Vagina (tissue), 2 donors: ENCODE results near the gene HAVCR1. TPM values are rescaled to one million over a fixed set of nuclear protein-coding genes. Genes with fewer than 3 reads are reported as not detected.

Experiments used
- DNase-seq, 2 donors: peaks; one replicate each; pipeline ENCODE4 v3.0.0-alpha.2; 2017; ENCODE audit errors: extremely low spot score in 2 of 2
- H3K27ac ChIP-seq: fragments of 200-600 bp; sonication (generic); one replicate; pipeline ENCODE4 v1.5.1; 2019
- H3K27me3 ChIP-seq: fragments of 200-600 bp; sonication (generic); one replicate; pipeline ENCODE4 v1.5.1; 2019
- H3K36me3 ChIP-seq, 2 donors: fragments of 200-600 bp; sonication (generic); one replicate each; pipeline ENCODE4 v1.5.1; 2017 to 2019
- H3K4me1 ChIP-seq: fragments of 200-600 bp; sonication (generic); one replicate; pipeline ENCODE4 v1.5.1; 2019
- H3K4me3 ChIP-seq, 2 donors: fragments of 200-600 bp; sonication (generic); 1 replicate in 1 of 2; 2 replicates in 1 of 2; pipeline ENCODE4 v1.5.1; 2016 to 2019
- H3K9me3 ChIP-seq: fragments of 200-600 bp; sonication (generic); one replicate; pipeline ENCODE4 v1.5.1; 2019
- POLR2A ChIP-seq, 2 donors: fragments of 450-650 bp; IDR thresholded peaks; one replicate each; pipeline ENCODE4 v1.6.1; 2017; ENCODE audit warnings: antibody characterized with exemption in 2 of 2, mild to moderate bottlenecking in 2 of 2, moderate library complexity in 2 of 2
- POLR2AphosphoS5 ChIP-seq, 2 donors: sonication (generic); formaldehyde crosslinking; IDR thresholded peaks; one replicate each; pipeline ENCODE4 v1.9.0; 2017; ENCODE audit warnings: antibody characterized with exemption in 2 of 2, mild to moderate bottlenecking in 2 of 2, low read depth in 1 of 2; ENCODE audit not compliant: insufficient read depth in 1 of 2
- intact Hi-C: fragments of 100-400 bp; cut with DNase I; formaldehyde crosslinking; loops from one replicate; pipeline ENCODE4 v1.15.1; 2023
- total RNA-seq: library from RNA; depleted of rRNA; stranded (reverse); fragments of >200 nt; gene quantifications from one replicate; pipeline ENCODE4 v1.2.3, GENCODE V29; 2016
- TF ChIP-seq, protein P1 (sequence below), 3 experiments: fragments of 450-650 bp in 2 of 3; fragments of 200-600 bp in 1 of 3; sonication (generic) in 1 of 3; IDR thresholded peaks; one replicate each; pipeline ENCODE4 v1.5.1; 2017 to 2019; ENCODE audit warnings: antibody characterized with exemption in 3 of 3, mild to moderate bottlenecking in 2 of 3, moderate library complexity in 2 of 3

Gene HAVCR1
- total RNA-seq, 1 donor from 2014 or later, result not detected

DNA sequence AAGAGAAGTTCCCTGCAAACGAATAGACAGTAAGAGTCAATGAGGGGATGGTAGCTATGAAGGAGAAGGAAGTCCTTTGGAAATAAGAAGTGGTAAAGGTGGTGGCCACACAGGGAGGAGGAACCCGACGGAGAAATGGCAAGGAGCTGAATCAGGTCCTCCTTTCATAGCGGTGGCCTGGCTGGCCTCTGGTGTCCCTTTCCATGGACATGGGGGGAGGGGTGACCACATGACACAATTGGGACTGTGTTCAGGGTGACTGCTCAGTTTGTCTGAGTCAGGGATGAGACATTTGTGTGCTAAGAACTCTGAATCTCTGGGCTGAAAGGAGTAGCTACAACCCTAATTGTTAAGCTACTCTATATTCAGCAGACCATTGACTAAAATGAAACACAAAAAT lies 67.2 kb downstream of the HAVCR1 start:
- H3K27ac ChIP-seq, result no peak overlapping the region
- no peaks in the 10 kb centered on the region for H3K9me3 ChIP-seq
- no peak for DNase-seq
- intact Hi-C loops, result no loop called here
- no peaks in the 10 kb centered on the region for H3K36me3 ChIP-seq
- TF ChIP-seq POLR2A (IDR thresholded peaks at IDR 0.05), result no peak
- no peak for TF ChIP-seq POLR2AphosphoS5 (IDR thresholded peaks at IDR 0.05; ENCODE audit: insufficient read depth in 1 of 2, low read depth in 1 of 2)
- TF ChIP-seq, protein P1, sequence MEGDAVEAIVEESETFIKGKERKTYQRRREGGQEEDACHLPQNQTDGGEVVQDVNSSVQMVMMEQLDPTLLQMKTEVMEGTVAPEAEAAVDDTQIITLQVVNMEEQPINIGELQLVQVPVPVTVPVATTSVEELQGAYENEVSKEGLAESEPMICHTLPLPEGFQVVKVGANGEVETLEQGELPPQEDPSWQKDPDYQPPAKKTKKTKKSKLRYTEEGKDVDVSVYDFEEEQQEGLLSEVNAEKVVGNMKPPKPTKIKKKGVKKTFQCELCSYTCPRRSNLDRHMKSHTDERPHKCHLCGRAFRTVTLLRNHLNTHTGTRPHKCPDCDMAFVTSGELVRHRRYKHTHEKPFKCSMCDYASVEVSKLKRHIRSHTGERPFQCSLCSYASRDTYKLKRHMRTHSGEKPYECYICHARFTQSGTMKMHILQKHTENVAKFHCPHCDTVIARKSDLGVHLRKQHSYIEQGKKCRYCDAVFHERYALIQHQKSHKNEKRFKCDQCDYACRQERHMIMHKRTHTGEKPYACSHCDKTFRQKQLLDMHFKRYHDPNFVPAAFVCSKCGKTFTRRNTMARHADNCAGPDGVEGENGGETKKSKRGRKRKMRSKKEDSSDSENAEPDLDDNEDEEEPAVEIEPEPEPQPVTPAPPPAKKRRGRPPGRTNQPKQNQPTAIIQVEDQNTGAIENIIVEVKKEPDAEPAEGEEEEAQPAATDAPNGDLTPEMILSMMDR (IDR thresholded peaks at IDR 0.05), result no peak
- no peaks in the 10 kb centered on the region for H3K4me1 ChIP-seq
- no peak overlapping the region for H3K4me3 ChIP-seq
- no peaks in the 10 kb centered on the region for H3K27me3 ChIP-seq

DNA sequence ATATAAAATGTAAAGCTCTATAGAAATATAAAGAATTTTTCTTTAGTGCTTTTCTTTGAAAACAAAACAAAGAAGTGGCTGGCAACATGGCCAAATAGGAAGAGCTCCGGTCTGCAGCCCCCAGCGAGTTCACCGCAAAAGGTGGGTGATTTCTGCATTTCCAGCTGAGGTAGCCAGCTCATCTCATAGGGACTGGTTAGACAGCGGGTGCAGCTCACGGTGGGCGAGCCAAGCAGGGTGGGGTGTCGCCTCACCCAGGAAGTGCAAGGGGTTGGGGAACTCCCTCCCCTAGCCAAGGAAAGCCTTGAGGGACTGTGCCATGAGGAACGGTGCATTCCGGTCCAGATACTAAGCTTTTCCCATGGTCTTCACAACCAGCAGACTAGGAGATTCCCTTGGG lies 74.9 kb downstream of the HAVCR1 start:
- Histone ChIP-seq H3K27me3 (no peaks in the 10 kb centered on the region), H3K27ac (no peak overlapping the region), H3K4me3 (no peak overlapping the region), H3K4me1 (no peaks in the 10 kb centered on the region), H3K36me3 (no peaks in the 10 kb centered on the region), H3K9me3 (no peaks in the 10 kb centered on the region)
- intact Hi-C loops, result no loop called here
- no peak for TF ChIP-seq POLR2A (IDR thresholded peaks at IDR 0.05)
- no peak for TF ChIP-seq POLR2AphosphoS5 (IDR thresholded peaks at IDR 0.05; ENCODE audit: insufficient read depth in 1 of 2, low read depth in 1 of 2)
- TF ChIP-seq, protein P1 (IDR thresholded peaks at IDR 0.05), result no peak
- no peak for DNase-seq

DNA sequence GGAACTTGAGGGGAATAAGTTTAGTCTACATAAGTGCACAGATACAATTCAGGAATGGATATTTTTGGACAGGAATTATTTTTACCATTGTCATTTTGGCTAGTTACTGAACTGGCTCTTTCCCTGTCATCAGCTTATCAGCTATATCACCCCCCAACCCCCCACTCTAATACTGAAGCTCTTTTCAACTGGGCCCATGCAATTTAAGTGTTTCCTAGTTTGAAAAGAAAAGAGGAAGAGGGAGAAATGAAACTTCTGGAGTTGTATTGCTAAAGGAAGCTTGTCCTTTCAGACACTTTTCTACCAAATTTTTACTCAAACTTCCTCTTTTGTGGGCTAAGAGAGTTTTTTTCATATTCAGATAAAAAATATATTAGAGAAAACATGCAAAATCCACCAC lies 77.4 kb downstream of the HAVCR1 start:
- Histone ChIP-seq H3K27me3 (no peaks in the 10 kb centered on the region), H3K36me3 (no peaks in the 10 kb centered on the region), H3K4me3 (no peak overlapping the region), H3K27ac (no peak overlapping the region), H3K9me3 (no peaks in the 10 kb centered on the region), H3K4me1 (no peaks in the 10 kb centered on the region)
- DNase-seq, result no peak
- intact Hi-C loops, result no loop called here
- TF ChIP-seq POLR2AphosphoS5 (IDR thresholded peaks at IDR 0.05; ENCODE audit: insufficient read depth in 1 of 2, low read depth in 1 of 2) (no peak), POLR2A (IDR thresholded peaks at IDR 0.05) (no peak)
- TF ChIP-seq, protein P1 (IDR thresholded peaks at IDR 0.05), result no peak

Other genes starting within 250 kb of the HAVCR1 start
- gene PPP1R2B, start 208.8 kb downstream of the HAVCR1 start, total RNA-seq, result not detected
- not detected for gene TIMD4, start 95.9 kb downstream of the HAVCR1 start, total RNA-seq
- 4.4 TPM for gene HAVCR2, start 49.9 kb upstream of the HAVCR1 start, total RNA-seq
- gene MED7, start 83.7 kb upstream of the HAVCR1 start, total RNA-seq, result 19.4 TPM
- gene GARIN3, start 107.1 kb upstream of the HAVCR1 start, total RNA-seq, result not detected
- 15.7 TPM for gene ITK, start 121.7 kb upstream of the HAVCR1 start, total RNA-seq
- 27.7 TPM for gene CYFIP2, start 207.0 kb upstream of the HAVCR1 start, total RNA-seq